Gastroesophageal sphincter (tissue), 4 donors: Measurements from ENCODE around the gene C19orf47. TPM values are rescaled to one million over a fixed set of nuclear protein-coding genes. Genes with fewer than 3 reads are reported as not detected.

Source experiments
- ATAC-seq: fragments of 150-250 bp; one replicate; pipeline ENCODE4 v1.9.1; 2016; ENCODE audit warnings: mild to moderate bottlenecking, moderate library complexity
- H3K27ac ChIP-seq, 4 donors: fragments of 200-600 bp; sonication (generic) in 3 of 4; 1 replicate in 3 of 4; 2 replicates in 1 of 4; pipeline ENCODE4 v1.5.1; 2016 to 2019
- H3K27me3 ChIP-seq: fragments of 200-600 bp; sonication (generic); one replicate; pipeline ENCODE4 v1.5.1; 2019
- H3K36me3 ChIP-seq, 2 donors: fragments of 200-600 bp; sonication (generic); one replicate each; pipeline ENCODE4 v1.5.1; 2019; ENCODE audit warnings: control low read depth in 1 of 2
- H3K4me1 ChIP-seq, 3 donors: fragments of 200-600 bp; sonication (generic); 1 replicate in 2 of 3; 2 replicates in 1 of 3; pipeline ENCODE4 v1.5.1; 2016 to 2019; ENCODE audit warnings: control low read depth in 2 of 3
- H3K4me3 ChIP-seq, 2 donors: fragments of 200-600 bp; sonication (generic); one replicate each; pipeline ENCODE4 v1.5.1; 2019; ENCODE audit warnings: mild to moderate bottlenecking in 1 of 2, moderate library complexity in 1 of 2
- H3K9me3 ChIP-seq, 3 donors: fragments of 200-600 bp; sonication (generic); one replicate each; pipeline ENCODE4 v1.5.1; 2017 to 2019; ENCODE audit warnings: control low read depth in 2 of 3
- CTCF ChIP-seq, 4 experiments: fragments of 200-600 bp in 2 of 4; fragments of 450-650 bp in 2 of 4; sonication (generic) in 1 of 4; IDR thresholded peaks; one replicate each; pipeline ENCODE4 v1.5.1; 2017 to 2019; ENCODE audit warnings: antibody characterized with exemption in 4 of 4, mild to moderate bottlenecking in 2 of 4, moderate library complexity in 2 of 4
- EP300 ChIP-seq: sonication (generic); formaldehyde crosslinking; IDR thresholded peaks from one replicate; pipeline ENCODE4 v1.6.1; 2017; ENCODE audit warnings: antibody characterized with exemption, mild to moderate bottlenecking
- POLR2A ChIP-seq, 2 donors: fragments of 450-650 bp; IDR thresholded peaks; one replicate each; pipeline ENCODE4 v1.6.1; 2017; ENCODE audit warnings: antibody characterized with exemption in 2 of 2, mild to moderate bottlenecking in 2 of 2, moderate library complexity in 1 of 2
- POLR2AphosphoS5 ChIP-seq: sonication (generic); formaldehyde crosslinking; IDR thresholded peaks from one replicate; pipeline ENCODE4 v1.6.1; 2017; ENCODE audit warnings: antibody characterized with exemption
- whole genome bisulfite sequencing, 2 donors: methylation state at CpG; one replicate each; pipeline ENCODE4 v1.1.5; 2018; ENCODE audit warnings: low coverage in 1 of 2; 5-methylcytosine and 5-hydroxymethylcytosine counted together
- total RNA-seq, 4 donors: library from RNA; depleted of rRNA; stranded (reverse); fragments of >200 nt; gene quantifications; one replicate each; pipeline ENCODE4 v1.1.0, GENCODE V29; 2016

Gene C19orf47
- total RNA-seq, 4 donors from 2014 or later = 10.0 to 29.7 (median 19.2) TPM

- Histone ChIP-seq H3K36me3 (peaks cover 0 to 8% of the 10 kb centered on the region in 2 donors), H3K4me1 (peaks cover 0 to 88% (median 61%) of the 10 kb centered on the region in 3 donors), H3K4me3 (no peak overlapping the region), H3K9me3 (no peaks in the 10 kb centered on the region), H3K27me3 (no peaks in the 10 kb centered on the region), H3K27ac (peak overlapping the region; percentile 2 to 82 (median 71))
- no peak for ATAC-seq
- WGBS, 2 donors = 89% methylated on average over 5 of the region's 17 CpGs; no CpG with 5 or more reads in 1 of the 2 donors
- TF ChIP-seq EP300 (no peak), CTCF (IDR thresholded peaks at IDR 0.05) (no peak), POLR2AphosphoS5 (no peak), POLR2A (IDR thresholded peaks at IDR 0.05) (no peak)
Observed at GRCh38 chr19:40279761-40280607, 68.2 kb downstream of the C19orf47 start.

- peak overlapping the region; percentile 2 to 82 (median 71) for H3K27ac ChIP-seq
- WGBS, 2 donors = no CpG with 5 or more reads among the region's 15 CpGs
- H3K27me3 ChIP-seq = no peaks in the 10 kb centered on the region
- no peaks in the 10 kb centered on the region for H3K9me3 ChIP-seq
- H3K36me3 ChIP-seq = peaks cover 0 to 8% of the 10 kb centered on the region in 2 donors
- peaks cover 0 to 93% (median 68%) of the 10 kb centered on the region in 3 donors for H3K4me1 ChIP-seq
- TF ChIP-seq POLR2A (IDR thresholded peaks at IDR 0.05) = no peak
- peak in 1 of 4 experiments; percentile 46 for TF ChIP-seq CTCF (IDR thresholded peaks at IDR 0.05)
- no peak for TF ChIP-seq EP300
- no peak for TF ChIP-seq POLR2AphosphoS5
- H3K4me3 ChIP-seq = peak overlapping the region in 1 of 2 donors; percentile 37
- ATAC-seq = peak; percentile 71
Observed at GRCh38 chr19:40279120-40279551, 69.1 kb downstream of the C19orf47 start.

GRCh38 chr19:40278361-40279035, 69.7 kb downstream of the C19orf47 start:
- no peak for ATAC-seq
- WGBS, 2 donors = 30% methylated on average over 2 of the region's 16 CpGs; no CpG with 5 or more reads in 1 of the 2 donors
- peaks cover 0 to 8% of the 10 kb centered on the region in 2 donors for H3K36me3 ChIP-seq
- peak overlapping the region in 3 of 4 donors; percentile 68 to 82 (median 74) for H3K27ac ChIP-seq
- TF ChIP-seq POLR2AphosphoS5 (no peak), CTCF (IDR thresholded peaks at IDR 0.05) (no peak), EP300 (no peak), POLR2A (IDR thresholded peaks at IDR 0.05) (no peak)
- H3K27me3 ChIP-seq = no peaks in the 10 kb centered on the region
- peak overlapping the region in 1 of 2 donors; percentile 37 for H3K4me3 ChIP-seq
- no peaks in the 10 kb centered on the region for H3K9me3 ChIP-seq
- H3K4me1 ChIP-seq = peaks cover 0 to 93% (median 68%) of the 10 kb centered on the region in 3 donors

- Histone ChIP-seq H3K9me3 (no peaks in the 10 kb centered on the region), H3K27ac (peak overlapping the region in 1 of 4 donors; percentile 11), H3K4me3 (no peak overlapping the region), H3K4me1 (peaks cover 0 to 93% (median 60%) of the 10 kb centered on the region in 3 donors), H3K27me3 (no peaks in the 10 kb centered on the region), H3K36me3 (peaks cover 0 to 11% of the 10 kb centered on the region in 2 donors)
- WGBS, 2 donors = 82 to 87% methylated on average over 7 to 8 of the region's 10 CpGs
- TF ChIP-seq POLR2AphosphoS5 (no peak), EP300 (no peak), POLR2A (IDR thresholded peaks at IDR 0.05) (no peak), CTCF (IDR thresholded peaks at IDR 0.05) (no peak)
- ATAC-seq = no peak
Observed at GRCh38 chr19:40277356-40278059, 70.7 kb downstream of the C19orf47 start.
